HG03565 (cell line): ENCODE results near the gene CYBA.
"Not testable (repeated sequence)": the region's sequence is repeated elsewhere in the genome, so short reads cannot be mapped to it uniquely, and the experiment has no call there.

Source experiments
- ATAC-seq: cut with Tn5 transposase; IDR thresholded peaks from one replicate; pipeline ENCODE4 v1.9.1; 2021; ENCODE audit warnings: mild to moderate bottlenecking, moderate library complexity; ENCODE audit not compliant: unreplicated experiment

The CYBA gene

GRCh38 chr16:88686439-88687253 is 35.8 kb upstream of the CYBA start, which contains the start of gene SNAI3:
SNAI3 (minus strand) TSS chr16:88686507; CDS start chr16:88686406, 101 bp downstream.
- peak; percentile 46 for ATAC-seq

DNA sequence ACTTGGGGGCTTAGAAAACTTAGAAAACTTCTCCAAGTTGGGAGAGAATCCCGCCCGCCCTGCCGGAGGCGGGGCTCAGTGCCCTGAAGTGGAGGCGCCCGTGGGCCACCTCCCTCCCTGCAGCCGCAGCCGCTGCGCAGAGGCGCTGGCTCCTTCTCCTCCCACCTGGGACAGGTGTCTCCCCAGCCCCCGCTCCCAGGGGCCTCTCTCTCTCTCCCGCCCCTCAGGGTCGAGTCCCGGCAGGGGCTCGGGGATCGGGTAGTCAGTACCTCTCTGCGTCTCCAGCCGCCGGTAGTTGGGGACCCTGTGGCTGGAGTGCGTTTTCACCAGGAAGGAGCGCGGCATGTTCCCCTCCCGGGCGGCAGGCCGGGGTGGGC is 35.2 kb upstream of the CYBA start:
- ATAC-seq, result peak; percentile 13

DNA sequence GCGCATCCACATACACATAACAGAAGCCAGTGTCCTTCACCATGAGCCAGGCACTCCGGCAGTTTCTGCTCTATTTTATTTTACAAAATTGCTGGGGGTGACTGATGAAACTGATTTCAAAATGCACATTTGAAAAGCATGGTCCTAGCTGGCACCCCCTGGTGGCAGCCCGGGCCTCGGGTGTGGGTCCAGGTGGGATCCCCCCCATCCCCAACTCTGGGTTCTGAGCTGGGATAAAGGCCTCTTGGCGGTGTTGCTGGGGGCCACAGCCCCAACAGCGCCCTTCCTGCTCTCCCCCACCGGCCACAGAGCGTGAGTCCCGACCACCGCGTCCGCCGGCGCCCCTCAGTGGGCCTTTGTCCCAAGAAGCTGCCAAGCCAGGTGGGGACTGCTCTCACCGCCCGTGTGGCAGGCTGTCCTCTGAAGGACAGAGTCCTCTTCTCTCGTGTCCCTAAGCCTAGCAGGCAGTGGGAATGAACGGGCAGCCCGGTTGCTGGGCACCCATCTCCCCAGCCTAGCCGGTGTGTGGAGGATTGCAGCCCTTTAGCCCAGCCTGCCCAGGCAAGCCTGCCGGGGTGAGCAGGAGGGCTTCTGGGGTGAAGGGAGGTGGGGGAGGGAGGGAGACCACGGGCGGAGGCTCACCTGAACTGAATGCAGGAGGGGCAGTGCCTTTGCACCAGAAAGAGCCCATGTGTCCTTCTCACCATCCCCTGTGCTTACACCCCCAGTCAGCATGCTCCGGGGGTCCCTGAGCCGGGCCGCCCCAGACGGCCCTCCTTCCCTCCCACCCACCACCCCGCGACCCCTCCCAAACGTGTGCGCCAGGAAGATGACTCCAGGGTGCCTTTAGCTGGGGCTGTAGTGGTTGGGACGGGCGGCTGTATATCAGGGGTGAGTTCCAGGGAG is 34.6 kb upstream of the CYBA start:
- ATAC-seq, result no peak

DNA sequence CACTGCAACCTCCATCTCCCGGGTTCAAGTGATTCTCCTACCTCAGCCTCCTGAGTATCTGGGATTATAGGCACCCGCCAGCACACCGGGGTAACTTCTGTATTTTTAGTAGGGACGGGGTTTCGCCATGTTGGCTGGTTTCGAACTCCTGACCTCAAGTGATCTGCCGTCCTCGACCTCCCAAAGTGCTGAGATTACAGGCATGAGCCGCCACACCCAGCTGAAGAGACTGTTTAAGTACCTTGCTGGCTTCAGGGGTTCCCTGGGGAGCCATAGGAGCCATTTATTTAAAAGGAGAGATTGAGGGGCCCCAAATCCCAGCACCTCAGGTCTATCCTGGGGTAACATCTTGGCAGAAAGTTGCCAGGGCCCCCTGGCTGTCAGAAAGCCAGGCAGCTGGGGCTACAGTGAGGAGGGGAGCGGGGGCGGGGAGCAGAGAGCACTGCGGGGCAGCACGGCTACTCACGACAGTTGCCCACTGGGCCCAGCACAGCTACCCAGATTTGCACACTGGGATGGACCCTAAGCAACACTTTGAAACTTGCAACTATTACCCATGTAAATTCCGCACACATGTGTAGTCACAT is 33.8 kb upstream of the CYBA start:
- no peak for ATAC-seq

DNA sequence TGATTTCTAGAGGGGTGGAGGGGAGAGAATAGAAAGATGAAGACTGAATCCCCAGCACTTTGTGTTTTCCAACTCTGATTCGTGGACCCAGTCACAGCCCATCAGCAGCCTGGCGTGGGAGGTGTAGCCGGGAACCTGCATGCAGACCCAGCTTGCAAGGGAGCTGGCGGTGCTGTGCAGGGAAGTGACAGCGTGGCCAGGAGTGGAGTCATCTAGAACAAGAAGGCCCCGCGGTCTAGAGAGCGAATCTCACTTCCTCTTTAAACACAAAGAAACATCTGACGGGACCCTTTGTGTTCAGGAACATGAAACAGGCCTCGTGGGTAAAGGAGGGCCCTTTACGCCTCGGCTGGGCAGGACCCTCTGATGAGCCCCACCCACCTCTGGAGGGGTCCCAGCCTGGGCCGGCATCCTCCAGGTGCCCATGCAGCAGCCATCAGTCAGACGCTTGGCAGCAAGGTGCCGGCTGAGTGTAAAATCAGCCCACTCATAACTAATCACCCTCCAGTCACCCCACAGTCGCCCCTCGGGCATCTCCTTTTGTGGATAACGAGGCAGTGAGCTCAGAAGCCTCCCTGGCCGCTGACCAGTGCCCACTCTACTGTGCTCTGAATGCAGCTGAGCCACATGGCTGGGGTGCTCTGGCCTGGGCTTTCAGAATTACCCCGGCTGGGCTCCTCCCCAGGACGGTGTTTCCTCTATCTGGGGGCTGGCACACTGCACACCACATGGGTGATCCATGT is 31.0 kb upstream of the CYBA start:
- ATAC-seq, result peak; percentile 53

DNA sequence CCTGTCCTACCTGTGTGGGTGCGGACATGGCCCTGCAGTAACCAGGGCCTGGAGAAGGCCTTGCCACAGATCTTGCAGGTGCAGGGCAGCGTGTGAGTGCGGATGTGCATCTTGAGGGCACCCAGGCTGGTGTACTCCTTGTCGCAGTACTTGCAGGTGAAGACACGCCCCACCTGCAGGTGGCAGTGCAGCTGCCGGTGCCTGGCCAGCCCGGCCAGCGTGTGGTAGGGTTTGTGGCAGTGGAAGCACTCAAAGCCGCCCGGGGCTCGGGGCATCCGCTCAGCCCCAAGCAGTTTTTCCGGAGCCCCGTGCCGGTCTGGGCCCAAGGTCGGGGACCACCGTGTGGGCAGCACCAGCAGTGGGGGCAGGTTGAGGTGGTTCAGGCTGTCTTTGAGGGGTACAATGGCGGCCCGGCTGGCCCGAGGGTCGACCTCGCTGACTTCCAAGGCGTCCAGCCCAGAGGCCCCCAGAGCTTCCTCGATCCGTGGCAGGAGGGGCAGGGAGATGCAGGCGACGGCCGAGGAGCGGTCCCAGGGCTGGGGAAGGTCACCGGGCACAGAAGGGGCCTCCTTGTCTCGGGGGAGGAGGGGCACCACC is 30.3 kb upstream of the CYBA start:
- ATAC-seq, result no peak

DNA sequence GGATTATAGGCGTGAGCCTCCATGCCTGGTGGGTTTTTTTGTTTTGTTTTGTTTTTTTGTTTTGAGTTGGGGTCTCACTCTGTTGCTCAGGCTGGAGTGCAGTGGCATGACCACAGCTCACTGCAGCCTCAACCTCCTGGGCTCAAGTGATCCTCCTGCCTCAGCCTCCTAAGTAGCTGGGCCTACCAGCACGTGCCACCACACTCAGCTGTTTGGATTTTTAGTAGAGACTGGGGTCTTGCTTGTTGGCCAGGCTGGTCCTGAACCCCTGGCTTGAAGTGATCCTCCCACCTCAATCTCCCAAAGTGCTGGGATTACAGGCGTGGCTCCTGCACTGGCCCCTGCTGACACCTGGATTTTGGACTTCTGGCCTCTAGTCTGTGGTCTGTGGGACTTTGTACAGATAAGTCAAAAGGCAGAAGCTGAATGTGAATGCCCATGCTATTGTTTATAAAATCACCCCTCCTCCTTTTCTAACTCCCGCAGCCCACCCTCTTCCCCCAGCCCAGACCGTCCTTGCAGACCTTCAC is 29.8 kb upstream of the CYBA start:
- ATAC-seq, result no peak

DNA sequence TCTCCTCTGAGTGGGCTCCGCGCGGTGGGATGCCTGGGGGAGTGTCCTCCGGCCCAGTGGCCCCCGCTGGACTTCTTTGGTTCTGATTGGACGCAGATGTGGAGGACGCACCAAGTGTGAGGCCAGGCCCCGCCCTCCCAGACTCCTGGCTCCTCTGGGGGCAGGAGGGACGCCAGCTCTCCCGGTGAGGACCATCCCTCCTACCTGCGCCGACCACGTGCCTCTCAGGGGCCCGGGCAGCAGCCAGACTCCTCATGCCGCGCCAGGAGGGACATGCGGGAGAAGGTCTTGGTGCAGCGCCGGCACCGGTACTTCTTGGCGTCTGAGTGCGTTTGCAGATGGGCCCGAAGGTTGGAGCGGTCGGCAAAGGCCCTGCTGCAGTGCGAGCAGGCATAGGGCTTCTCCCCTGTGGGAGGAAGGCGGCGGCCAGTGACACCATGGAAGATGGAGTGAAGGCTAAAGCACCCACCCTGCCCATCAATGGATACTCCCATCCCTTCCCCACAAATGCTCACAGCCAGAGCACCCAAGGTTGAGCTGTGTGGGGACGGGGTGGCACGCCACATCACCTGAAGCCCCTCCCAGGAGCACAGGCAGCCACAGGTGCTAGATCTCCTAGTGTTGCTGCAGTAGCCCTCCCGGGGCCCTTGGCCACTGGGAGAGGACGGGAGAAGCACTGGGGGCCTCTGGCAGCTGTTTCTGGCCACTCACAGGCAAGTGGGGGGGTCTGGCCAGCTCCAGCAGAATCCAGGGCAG is 27.5 kb upstream of the CYBA start:
- ATAC-seq, result no peak

GRCh38 chr16:88677721-88678120 is 26.9 kb upstream of the CYBA start:
- no peak for ATAC-seq

DNA sequence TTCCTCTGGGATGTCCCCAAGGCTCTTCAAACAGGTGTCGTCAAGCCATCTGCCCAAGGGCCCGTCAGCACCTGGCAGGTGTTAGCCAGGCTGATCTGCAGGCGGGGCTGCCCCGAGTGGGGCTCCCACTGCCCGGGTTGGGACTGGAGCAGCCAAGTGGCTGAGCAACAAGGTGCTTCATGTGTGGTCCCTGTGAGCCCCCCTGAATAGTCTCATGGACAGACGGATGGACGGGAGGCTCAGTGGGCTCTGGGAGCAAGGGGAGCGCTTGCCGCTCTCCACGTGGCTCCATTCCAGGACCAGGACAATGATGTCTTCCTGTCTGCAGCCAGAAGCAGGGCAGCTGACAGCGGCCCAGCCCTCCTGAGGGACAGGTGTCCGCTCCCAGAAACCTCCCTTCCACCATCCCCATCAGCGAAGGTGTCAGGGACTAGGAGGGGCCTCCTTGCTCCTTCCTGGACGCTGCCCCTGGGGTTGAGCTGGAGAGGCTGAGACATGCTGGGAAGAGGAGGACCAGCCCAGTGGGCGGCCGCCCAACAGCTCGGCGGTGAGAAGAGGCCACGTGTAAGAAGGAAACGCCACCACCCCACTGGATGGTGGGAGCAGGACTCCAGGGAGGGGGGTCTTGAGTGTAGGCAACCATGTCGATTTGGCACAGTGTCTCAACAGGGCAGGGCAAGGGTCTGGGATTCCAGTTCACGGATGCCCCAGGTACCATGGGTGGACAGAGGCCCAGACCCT is 25.8 kb upstream of the CYBA start:
- no peak for ATAC-seq

- ATAC-seq, result no peak
Observed at GRCh38 chr16:88673716-88674379, 23.0 kb upstream of the CYBA start.

DNA sequence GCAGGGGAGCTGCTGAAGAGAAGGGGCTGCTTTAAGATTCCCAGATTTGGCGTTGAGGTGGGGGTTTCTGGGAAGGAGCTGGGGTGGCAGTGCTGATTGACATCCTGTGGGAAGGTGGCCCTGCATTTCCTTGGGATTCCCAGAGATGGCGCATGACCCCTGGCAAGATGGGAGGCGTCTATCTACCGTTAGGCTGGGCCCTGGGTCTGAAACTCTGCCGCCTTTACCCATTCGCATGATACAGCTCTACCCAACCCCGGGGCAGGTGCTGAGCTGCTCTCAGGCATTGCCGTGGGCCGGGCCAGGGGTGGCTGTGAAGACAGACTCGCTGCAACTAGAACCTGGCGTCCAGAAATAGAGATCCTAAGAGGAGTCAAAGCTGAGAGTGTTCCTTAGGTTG is 21.9 kb upstream of the CYBA start:
- ATAC-seq, result no peak

DNA sequence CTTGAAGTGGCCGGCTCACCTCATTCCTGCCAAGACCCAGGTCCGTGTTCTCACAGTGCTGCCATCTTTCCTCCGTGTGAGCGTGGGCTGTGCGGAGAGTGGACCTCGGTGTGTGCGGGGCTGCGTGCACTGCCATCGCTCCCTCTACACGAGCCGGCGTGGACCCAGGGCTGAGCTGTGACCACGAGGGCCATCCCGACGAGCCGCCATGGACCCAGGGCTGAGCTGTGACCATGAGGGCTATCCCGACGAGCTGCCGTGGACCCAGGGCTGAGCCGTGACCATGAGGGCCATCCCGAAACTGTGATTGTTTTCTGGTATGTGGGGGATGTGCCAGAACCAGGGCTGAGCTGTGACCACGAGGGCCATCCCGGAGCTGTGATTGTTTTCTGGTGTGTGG is 21.0 kb upstream of the CYBA start:
- no peak for ATAC-seq

GRCh38 chr16:88669980-88670379 is 19.1 kb upstream of the CYBA start:
- no peak for ATAC-seq

DNA sequence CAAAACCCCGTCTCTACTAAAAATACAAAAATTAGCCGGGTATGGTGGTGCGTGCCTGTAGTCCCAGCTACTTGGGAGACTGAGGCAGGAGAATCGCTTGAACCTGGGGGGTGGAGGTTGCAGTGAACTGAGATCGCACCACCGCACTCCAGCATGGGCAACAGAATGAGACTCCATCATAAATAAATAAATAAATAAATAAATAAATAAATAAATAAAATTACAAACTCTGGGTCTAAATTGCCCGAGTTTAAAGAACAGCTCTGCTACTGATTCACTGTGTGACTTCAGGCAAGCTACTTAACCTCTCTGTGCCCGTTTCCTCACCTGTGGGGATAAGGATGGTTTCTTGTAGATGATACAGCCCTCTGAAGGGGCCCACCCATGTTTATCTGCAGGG is 18.6 kb upstream of the CYBA start:
- not testable (repeated sequence) for ATAC-seq

DNA sequence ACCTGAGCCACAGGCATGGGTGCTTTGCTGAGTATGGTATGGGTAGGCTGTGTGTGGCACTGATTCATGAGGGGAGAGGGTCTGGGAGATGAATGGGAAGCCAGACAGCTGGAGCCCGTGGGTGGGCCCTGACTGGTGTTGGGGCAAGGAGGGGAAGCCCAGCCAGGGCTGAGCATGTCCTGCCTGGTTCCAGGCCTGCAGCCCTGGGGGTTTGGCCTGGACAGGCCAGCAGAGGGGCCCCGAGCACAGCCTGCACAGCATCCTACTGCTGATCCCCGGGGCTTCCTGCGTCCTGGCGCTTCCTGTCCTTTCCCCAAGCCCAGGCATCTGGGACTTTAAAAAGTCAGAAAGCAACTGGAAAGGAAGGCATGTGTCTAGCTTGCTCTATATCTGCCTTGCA is 16.6 kb upstream of the CYBA start:
- no peak for ATAC-seq

DNA sequence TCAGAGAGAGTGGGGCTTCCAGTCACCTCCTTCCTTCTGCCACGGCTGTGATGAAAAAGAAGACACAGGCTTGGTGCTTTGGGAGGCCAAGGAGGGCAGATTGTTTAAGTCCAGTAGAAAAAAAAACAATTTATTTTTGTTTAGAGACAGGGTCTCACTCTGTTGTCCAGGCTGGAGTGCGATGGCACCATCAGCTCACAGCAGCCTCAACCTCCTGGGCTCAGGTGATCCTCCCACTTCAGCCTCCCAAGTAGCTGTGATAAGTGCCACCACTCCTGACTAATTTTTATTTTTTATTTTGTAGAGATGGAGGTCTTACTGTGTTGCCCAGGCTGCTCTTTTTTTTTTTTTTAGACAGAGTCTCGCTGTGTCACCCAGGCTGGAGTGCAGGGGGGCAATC is 14.7 kb upstream of the CYBA start:
- ATAC-seq, result no peak

DNA sequence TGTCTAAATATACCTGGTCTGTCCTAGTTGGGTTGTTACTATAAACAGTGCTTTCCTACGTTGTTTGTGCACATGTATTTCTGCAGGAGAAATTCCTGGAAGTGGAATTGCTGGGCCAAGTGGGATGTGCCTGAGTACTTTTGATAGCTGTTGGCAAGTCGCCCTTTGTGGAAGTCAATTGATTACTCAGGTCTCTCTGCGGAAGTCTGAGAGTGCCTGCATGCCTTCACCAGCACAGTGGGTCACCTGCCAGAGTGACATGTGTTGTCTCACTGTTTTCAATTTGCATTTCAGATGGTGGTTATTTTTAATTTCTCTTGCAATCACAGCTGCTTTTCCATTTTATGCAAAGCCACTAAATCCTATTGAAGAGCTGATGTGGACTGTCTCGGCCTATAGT is 14.3 kb upstream of the CYBA start:
- no peak for ATAC-seq
